GM15510 (cell line): ENCODE measurements around the gene CASKIN2.

Experiments
- POLR2A ChIP-seq: IDR thresholded peaks from 3 replicates; pipeline ENCODE4 v1.6.1; 2011; ENCODE audit warnings: borderline replicate concordance; ENCODE audit not compliant: insufficient read length; ENCODE audit errors: extremely low read depth

The CASKIN2 gene

GRCh38 chr17:75456417-75457046 lies 58.8 kb downstream of the CASKIN2 start, which contains the start of gene TMEM94:
TSS of gene TMEM94 (plus strand) at chr17:75456635. CDS start at chr17:75471906, 15,271 bp downstream.
- peak; percentile 44 for TF ChIP-seq POLR2A

DNA sequence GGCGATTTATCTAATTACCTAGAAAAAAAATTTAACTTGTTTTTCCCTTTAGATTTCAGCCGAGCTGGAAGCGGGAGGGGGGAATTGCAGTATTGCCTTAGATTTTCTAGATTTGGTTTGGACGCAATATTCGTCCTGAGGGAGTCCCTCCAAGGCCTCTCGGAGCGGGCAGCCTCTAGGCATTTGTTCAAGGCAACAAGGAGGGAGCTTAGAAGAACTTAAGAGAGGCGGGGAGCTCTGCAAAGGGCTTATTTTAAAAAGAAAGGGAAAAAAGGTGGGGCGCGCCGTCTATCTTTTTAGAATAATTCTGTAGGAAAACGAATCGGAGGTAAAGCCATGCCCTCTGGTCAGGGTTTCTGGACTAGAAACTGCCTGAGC lies 59.3 kb downstream of the CASKIN2 start:
- no peak for TF ChIP-seq POLR2A

DNA sequence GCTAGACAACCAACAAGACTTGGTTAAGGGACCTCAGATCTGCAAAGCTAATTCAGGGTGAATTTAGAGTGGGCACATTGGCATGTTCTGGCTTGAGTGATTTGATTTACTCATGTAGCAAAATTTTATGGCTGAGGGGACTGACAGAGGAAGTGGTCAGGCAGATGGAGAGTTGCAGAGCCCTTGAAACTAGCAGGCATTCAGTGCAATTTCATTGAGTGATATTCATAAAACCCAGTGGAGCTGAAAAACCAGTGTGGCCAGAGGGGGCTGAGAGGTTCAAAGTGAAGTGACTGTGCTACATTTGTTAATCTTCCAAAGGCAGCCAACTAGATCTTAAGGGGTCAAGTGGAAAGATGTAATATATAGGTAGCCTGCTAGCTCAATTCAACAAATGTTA lies 61.1 kb downstream of the CASKIN2 start:
- no peak for TF ChIP-seq POLR2A

DNA sequence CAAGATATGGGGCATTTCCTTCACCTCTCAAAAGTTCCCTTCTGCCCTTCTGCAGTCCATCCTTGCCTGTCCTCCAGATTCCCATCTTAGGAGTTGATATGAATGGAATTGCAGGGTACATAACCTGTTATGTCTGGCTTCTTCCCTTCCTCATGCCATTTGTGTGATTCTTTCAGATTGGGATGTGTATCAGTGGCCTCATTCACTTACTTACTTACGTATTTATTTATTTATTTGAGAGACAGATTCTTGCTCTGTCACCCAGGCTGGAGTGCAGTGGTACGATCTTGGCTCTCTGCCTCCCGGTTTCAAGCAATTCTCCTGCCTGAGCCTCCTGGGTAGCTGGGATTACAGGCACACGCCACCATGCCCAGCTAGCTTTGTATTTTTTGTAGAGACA lies 65.1 kb downstream of the CASKIN2 start:
- TF ChIP-seq POLR2A: no peak
